H1 (cell line): ENCODE results near the gene SAFB. TPM values are rescaled to one million over a fixed set of nuclear protein-coding genes. Genes with fewer than 3 reads are reported as not detected.

Source experiments
- EGR1 ChIP-seq: IDR thresholded peaks from 2 replicates; pipeline ENCODE4 v1.6.1; 2011; ENCODE audit warnings: low read depth, low read length, borderline replicate concordance
- PHF8 ChIP-seq: fragments of 200-600 bp; sonication (generic); conservative IDR thresholded peaks from 2 replicates; pipeline ENCODE4 v1.7.1; 2012; ENCODE audit warnings: low read depth, mild to moderate bottlenecking, inconsistent platforms, low read length, moderate library complexity
- SP4 ChIP-seq: IDR thresholded peaks from 2 replicates; pipeline ENCODE4 v1.6.1; 2012; ENCODE audit warnings: low read length, inconsistent platforms
- TCF12 ChIP-seq: IDR thresholded peaks from 2 replicates; pipeline ENCODE4 v1.6.1; 2011; ENCODE audit warnings: low read depth, mild to moderate bottlenecking, low read length
- polyA plus RNA-seq, 7 experiments: library from polyadenylated mRNA; depleted of rRNA in 3 of 7; stranded (reverse) in 5 of 7; unstranded in 2 of 7; fragments of >200 nt in 5 of 7; fragments of 200-250 nt in 2 of 7; gene quantifications; 1 replicate in 5 of 7; 2 replicates in 1 of 7; 4 replicates in 1 of 7; pipeline versions ENCODE4 v1.2.1 to v1.2.3, GENCODE V29; 2011 to 2013; ENCODE audit warnings: missing spikeins in 2 of 7, mixed read lengths in 2 of 7
- total RNA-seq: library from RNA; stranded (reverse); fragmentation: NEBNext Ultra II Directional; extraction: Animal tissue kit (Norgen Biotek cat#: 25700); gene quantifications from 2 replicates; pipeline ENCODE4 v1.2.1, GENCODE V29; 2021

Gene SAFB
- total and polyA plus RNA-seq, 2 of the 8 experiments (the other 6 are each of a cell fraction or from before 2014, with no cell fraction given): 27.0 to 110 TPM

DNA sequence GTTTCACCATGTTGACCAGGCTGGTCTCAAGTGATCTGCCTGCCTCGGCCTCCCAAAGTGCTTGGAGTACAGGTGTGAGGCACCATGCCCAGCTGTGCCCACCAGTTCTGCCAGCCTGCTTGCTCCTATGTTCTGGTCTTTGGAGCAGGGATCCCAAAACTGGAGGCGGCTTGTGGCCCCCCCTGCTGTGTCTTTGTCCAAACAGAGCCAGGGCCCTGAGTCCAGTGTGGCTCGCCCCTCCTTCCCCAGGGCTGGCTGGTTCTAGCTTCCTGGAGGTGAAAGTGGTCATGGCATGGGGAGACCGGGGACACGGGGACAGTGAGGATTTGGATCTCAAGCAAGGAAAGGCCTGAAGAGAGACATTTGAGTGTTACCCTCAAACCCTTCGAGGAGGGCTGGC lies 43.6 kb upstream of the SAFB start (continued):
- TF ChIP-seq SP4 (no peak), PHF8 (no peak), EGR1 (no peak), TCF12 (no peak)
